Measurements from ENCODE around the gene WNT7A.

- TF ChIP-seq CTCF (IDR thresholded peaks at IDR 0.05) (no peak), POLR2A (IDR thresholded peaks at IDR 0.05) (no peak)
These were observed 54.0 kb downstream of the WNT7A start for GRCh38 chr3:13825821-13826220.
